Duodenal mucosa (tissue), 2 donors: ENCODE measurements around the gene COL6A6.

Experiments used
- H3K27ac ChIP-seq: one replicate; pipeline ENCODE4 v1.7.0; 2013; ENCODE audit warnings: low read depth, low read length
- H3K27me3 ChIP-seq, 2 donors: one replicate each; pipeline ENCODE4 v1.7.0; 2013; ENCODE audit warnings: low read length in 2 of 2, control low read depth in 1 of 2; ENCODE audit not compliant: insufficient read depth in 2 of 2, control insufficient read depth in 1 of 2
- H3K36me3 ChIP-seq, 2 donors: one replicate each; pipeline ENCODE4 v1.7.0; 2013; ENCODE audit warnings: low read length in 2 of 2, control low read depth in 1 of 2; ENCODE audit not compliant: insufficient read depth in 2 of 2, control insufficient read depth in 1 of 2
- H3K4me1 ChIP-seq, 2 donors: one replicate each; pipeline ENCODE4 v1.7.0; 2013; ENCODE audit warnings: low read length in 2 of 2, control low read depth in 1 of 2; ENCODE audit not compliant: insufficient read depth in 2 of 2, control insufficient read depth in 1 of 2
- H3K4me3 ChIP-seq, 2 donors: one replicate each; pipeline ENCODE4 v1.7.0; 2013; ENCODE audit warnings: low read length in 2 of 2, low read depth in 1 of 2
- H3K9ac ChIP-seq, 2 donors: one replicate each; pipeline ENCODE4 v1.7.0; 2013; ENCODE audit warnings: low read length in 2 of 2, low read depth in 1 of 2
- H3K9me3 ChIP-seq, 2 donors: one replicate each; pipeline ENCODE4 v1.7.0; 2013; ENCODE audit warnings: low read length in 2 of 2, control low read depth in 1 of 2; ENCODE audit not compliant: control insufficient read depth in 1 of 2

Gene COL6A6

GRCh38 chr3:130516645-130517512 lies at the start of gene COL6A6:
TSS of gene COL6A6 (plus strand) at chr3:130517177. CDS start at chr3:130560365, 43,188 bp downstream.
- Histone ChIP-seq H3K9ac (no peak within 1 kb of the TSS), H3K27me3 (peaks cover 3 to 20% of the 10 kb centered on the region in 2 donors), H3K4me3 (no peak within 1 kb of the TSS), H3K36me3 (no peaks in the 10 kb centered on the region), H3K27ac (no peak within 1 kb of the TSS), H3K9me3 (no peaks in the 10 kb centered on the region), H3K4me1 (no peaks in the 10 kb centered on the region)

- Histone ChIP-seq H3K4me1 (no peaks in the 10 kb centered on the region), H3K9ac (no peak overlapping the region), H3K9me3 (no peaks in the 10 kb centered on the region), H3K27me3 (no peaks in the 10 kb centered on the region), H3K4me3 (no peak overlapping the region), H3K27ac (no peak overlapping the region), H3K36me3 (no peaks in the 10 kb centered on the region)
Observed at GRCh38 chr3:130468311-130468710, 48.7 kb upstream of the COL6A6 start.

GRCh38 chr3:130470126-130470525 lies 46.9 kb upstream of the COL6A6 start:
- H3K4me3 ChIP-seq, result no peak overlapping the region
- no peak overlapping the region for H3K27ac ChIP-seq
- no peak overlapping the region for H3K9ac ChIP-seq
- H3K27me3 ChIP-seq, result no peaks in the 10 kb centered on the region
- H3K4me1 ChIP-seq, result no peaks in the 10 kb centered on the region
- no peaks in the 10 kb centered on the region for H3K36me3 ChIP-seq
- no peaks in the 10 kb centered on the region for H3K9me3 ChIP-seq

- no peak overlapping the region for H3K27ac ChIP-seq
- H3K4me3 ChIP-seq, result no peak overlapping the region
- H3K27me3 ChIP-seq, result no peaks in the 10 kb centered on the region
- no peaks in the 10 kb centered on the region for H3K4me1 ChIP-seq
- no peaks in the 10 kb centered on the region for H3K9me3 ChIP-seq
- H3K36me3 ChIP-seq, result no peaks in the 10 kb centered on the region
- no peak overlapping the region for H3K9ac ChIP-seq
Observed at GRCh38 chr3:130473416-130473815, 43.6 kb upstream of the COL6A6 start.

- no peak overlapping the region for H3K4me3 ChIP-seq
- no peak overlapping the region for H3K9ac ChIP-seq
- H3K9me3 ChIP-seq, result no peaks in the 10 kb centered on the region
- no peaks in the 10 kb centered on the region for H3K4me1 ChIP-seq
- no peaks in the 10 kb centered on the region for H3K27me3 ChIP-seq
- H3K27ac ChIP-seq, result no peak overlapping the region
- no peaks in the 10 kb centered on the region for H3K36me3 ChIP-seq
Observed at GRCh38 chr3:130480736-130481135, 36.2 kb upstream of the COL6A6 start.

GRCh38 chr3:130488288-130488687 lies 28.7 kb upstream of the COL6A6 start:
- Histone ChIP-seq H3K9me3 (no peaks in the 10 kb centered on the region), H3K27ac (no peak overlapping the region), H3K4me1 (no peaks in the 10 kb centered on the region), H3K36me3 (no peaks in the 10 kb centered on the region), H3K27me3 (no peaks in the 10 kb centered on the region), H3K4me3 (no peak overlapping the region), H3K9ac (no peak overlapping the region)

GRCh38 chr3:130488769-130489450 lies 28.1 kb upstream of the COL6A6 start:
- no peaks in the 10 kb centered on the region for H3K36me3 ChIP-seq
- H3K27me3 ChIP-seq, result no peaks in the 10 kb centered on the region
- no peaks in the 10 kb centered on the region for H3K4me1 ChIP-seq
- no peak overlapping the region for H3K4me3 ChIP-seq
- no peak overlapping the region for H3K27ac ChIP-seq
- no peak overlapping the region for H3K9ac ChIP-seq
- no peaks in the 10 kb centered on the region for H3K9me3 ChIP-seq

- Histone ChIP-seq H3K4me3 (no peak overlapping the region), H3K27ac (no peak overlapping the region), H3K27me3 (no peaks in the 10 kb centered on the region), H3K4me1 (no peaks in the 10 kb centered on the region), H3K36me3 (no peaks in the 10 kb centered on the region), H3K9me3 (no peaks in the 10 kb centered on the region), H3K9ac (no peak overlapping the region)
Observed at GRCh38 chr3:130490241-130490640, 26.7 kb upstream of the COL6A6 start.

GRCh38 chr3:130491431-130491830 lies 25.5 kb upstream of the COL6A6 start:
- Histone ChIP-seq H3K27ac (no peak overlapping the region), H3K27me3 (no peaks in the 10 kb centered on the region), H3K36me3 (no peaks in the 10 kb centered on the region), H3K4me3 (no peak overlapping the region), H3K9me3 (no peaks in the 10 kb centered on the region), H3K4me1 (no peaks in the 10 kb centered on the region), H3K9ac (no peak overlapping the region)

GRCh38 chr3:130504701-130505100 lies 12.3 kb upstream of the COL6A6 start:
- Histone ChIP-seq H3K4me1 (no peaks in the 10 kb centered on the region), H3K27me3 (no peaks in the 10 kb centered on the region), H3K9me3 (no peaks in the 10 kb centered on the region), H3K4me3 (no peak overlapping the region), H3K27ac (no peak overlapping the region), H3K9ac (no peak overlapping the region), H3K36me3 (no peaks in the 10 kb centered on the region)
